Heart right ventricle (tissue), 16 donors: ENCODE data around the gene CAPZB. TPM values are rescaled to one million over a fixed set of nuclear protein-coding genes. Genes with fewer than 3 reads are reported as not detected.
"Not testable (repeated sequence)": the region's sequence is repeated elsewhere in the genome, so short reads cannot be mapped to it uniquely, and the experiment has no call there.

ENCODE experiments used
- ATAC-seq, 8 donors: fragments of 200-7000 bp; cut with Tn5 transposase; one replicate each; pipeline ENCODE4 v1.9.1; 2020; ENCODE audit warnings: mild to moderate bottlenecking in 8 of 8, moderate library complexity in 8 of 8, moderate number of reproducible peaks in 1 of 8
- DNase-seq, 2 donors: peaks; one replicate each; pipeline ENCODE4 v3.0.0-alpha.2; 2020
- H3K27ac ChIP-seq, 10 donors: fragments of 200-600 bp; sonication (generic) in 2 of 10; one replicate each; pipeline versions ENCODE4 v1.5.0 to v1.8.0; 2020 to 2022; ENCODE audit warnings: mild to moderate bottlenecking in 3 of 10
- H3K27me3 ChIP-seq, 7 donors: fragments of 200-600 bp; one replicate each; pipeline ENCODE4 v1.8.0; 2021 to 2022; ENCODE audit warnings: mild to moderate bottlenecking in 2 of 7
- H3K36me3 ChIP-seq, 9 donors: fragments of 200-600 bp; sonication (generic) in 1 of 9; one replicate each; pipeline versions ENCODE4 v1.5.0 to v1.8.0; 2020 to 2022; ENCODE audit warnings: mild to moderate bottlenecking in 2 of 9
- H3K4me1 ChIP-seq, 9 donors: fragments of 200-600 bp; sonication (generic) in 1 of 9; one replicate each; pipeline versions ENCODE4 v1.5.0 to v1.8.0; 2020 to 2022; ENCODE audit warnings: mild to moderate bottlenecking in 4 of 9
- H3K4me3 ChIP-seq, 10 donors: fragments of 200-600 bp; sonication (generic) in 2 of 10; one replicate each; pipeline versions ENCODE4 v1.5.0 to v1.8.0; 2020 to 2022; ENCODE audit warnings: mild to moderate bottlenecking in 7 of 10, moderate library complexity in 2 of 10
- H3K9me3 ChIP-seq, 11 donors: fragments of 200-600 bp in 10 of 11; sonication (generic) in 2 of 11; one replicate each; pipeline versions ENCODE4 v1.5.0 to v1.8.0; 2013 to 2022; ENCODE audit warnings: mild to moderate bottlenecking in 2 of 11, control low read depth in 1 of 11, moderate library complexity in 1 of 11
- CTCF ChIP-seq, 9 donors: fragments of 200-600 bp; sonication (generic) in 2 of 9; IDR thresholded peaks; one replicate each; pipeline versions ENCODE4 v1.5.0 to v1.8.0; 2021 to 2022; ENCODE audit warnings: antibody characterized with exemption in 9 of 9, mild to moderate bottlenecking in 5 of 9, moderate library complexity in 1 of 9
- WGBS, 2 donors: extraction: QIAGEN DNeasy Blood & Tissue Kit; methylation state at CpG; one replicate each; pipeline ENCODE4 v1.1.7; 2013; ENCODE audit warnings: inconsistent platforms in 1 of 2; 5-methylcytosine and 5-hydroxymethylcytosine counted together
- intact Hi-C, 10 donors: fragments of 100-400 bp; cut with DNase I; formaldehyde crosslinking; loops; one replicate each; pipeline versions ENCODE4 v1.11.1 to v1.14.2; 2022
- polyA plus RNA-seq, 2 donors: library from polyadenylated mRNA; stranded (reverse); fragments of 200-250 nt; gene quantifications; one replicate each; pipeline ENCODE4 v1.2.3, GENCODE V29; 2013
- total RNA-seq, 10 donors: library from RNA; stranded (reverse); fragmentation: NEBNext Ultra II Directional in 3 of 10; extraction: Animal tissue kit (Norgen Biotek cat#: 25700) in 3 of 10; gene quantifications; one replicate each; pipeline versions ENCODE4 v1.2.1 to v1.2.4, GENCODE V29; 2021 to 2023
- donor health status: Arrhythmogenic right ventricular cardiomyopathy.
- donor health status: ischemic (EF 13 %, LVEDD 7.1; RV severe dilation, severe dysfunction).
- donor health status: healthy with polysubstance abuse.
- donor health status: DM: no; HTN: yes; CAD: no.
- donor health status: DM: no; HTN: no; CAD: no.
- donor health status: ischemic (EF 25% LVEDD 6.9; RV normal size, moderate dysfunction).
- donor health status: ischemic (EF 25% LVEDD 5.7; RV mildly dilated, moderate dysfunction).
- donor health status: healthy.
- donor health status: DM: yes; HTN: yes; CAD: no.
- donor health status: Ischemic cardiomyopathy.
- donor health status: ischemic (EF 35%, LVEDD 5.7; RV mildly dilated, moderate dysfunction).
- donor health status: nonischemic (EF 11% LVEDD 7.7; RV severe dilation, severe dysfunction).
- donor health status: DM: yes; HTN: yes; CAD: no.
- donor health status: PGD.
- donor health status: ischemic (EF 29% LVEDD 5.4; RV normal size, mild dysfunction).
- donor health status: nonischemic (EF 23%, LVEDD 6.1; RV moderate dilation, normal function).

The CAPZB gene
- total and polyA plus RNA-seq, 12 donors, result 158 to 307 (median 228) TPM

- no peaks in the 10 kb centered on the region for H3K27me3 ChIP-seq
- WGBS, 2 donors, result 31 to 32% methylated on average over 2 of the region's 2 CpGs
- H3K4me3 ChIP-seq, result no peak overlapping the region
- no peak for ATAC-seq
- no peak for DNase-seq
- H3K9me3 ChIP-seq, result no peaks in the 10 kb centered on the region
- H3K36me3 ChIP-seq, result no peaks in the 10 kb centered on the region
- intact Hi-C loops, result loop anchor here in 1 of 10 donors (10.0 kb wide), 1 partner anchor 52 kb away; no protein-coding TSS in a partner anchor
- H3K27ac ChIP-seq, result no peak overlapping the region
- H3K4me1 ChIP-seq, result peaks cover 0 to 65% (median 12%) of the 10 kb centered on the region in 9 donors
- no peak for TF ChIP-seq CTCF (IDR thresholded peaks at IDR 0.05)
These were observed 27.2 kb upstream of the CAPZB start for GRCh38 chr1:19512545-19512944.

- peaks cover 2 to 69% (median 22%) of the 10 kb centered on the region in 9 donors for H3K4me1 ChIP-seq
- intact Hi-C loops, result loop anchor here in 1 of 10 donors (10.0 kb wide), 1 partner anchor 54 kb away; no protein-coding TSS in a partner anchor
- H3K27ac ChIP-seq, result peak overlapping the region in 1 of 10 donors; percentile 0
- H3K4me3 ChIP-seq, result no peak overlapping the region
- no peaks in the 10 kb centered on the region for H3K27me3 ChIP-seq
- no peaks in the 10 kb centered on the region for H3K9me3 ChIP-seq
- no peaks in the 10 kb centered on the region for H3K36me3 ChIP-seq
- DNase-seq, result no peak
- TF ChIP-seq CTCF (IDR thresholded peaks at IDR 0.05), result no peak
- no peak for ATAC-seq
These were observed 25.8 kb upstream of the CAPZB start for GRCh38 chr1:19511116-19511515.

- H3K4me3 ChIP-seq, H3K36me3 ChIP-seq, DNase-seq, H3K9me3 ChIP-seq, H3K27me3 ChIP-seq, ATAC-seq: not testable (repeated sequence)
- 70 to 93% methylated on average over 8 of the region's 8 CpGs for WGBS, 2 donors
- H3K27ac ChIP-seq, result peak overlapping the region in 6 of 10 donors; percentile 3 to 81 (median 40)
- peaks cover 9 to 75% (median 36%) of the 10 kb centered on the region in 9 donors for H3K4me1 ChIP-seq
- intact Hi-C loops, result loop anchor here in 2 of 10 donors (5.0 to 10.0 kb wide), 3 partner anchors 55 to 133 kb away; partner anchors contain the start of gene NBL1 (in 1 of the 2)
These were observed 24.3 kb upstream of the CAPZB start for GRCh38 chr1:19509647-19510046.

- intact Hi-C loops, result loop anchor here in 1 of 10 donors (5.0 kb wide), 2 partner anchors 90 to 135 kb away; partner anchors contain the start of gene NBL1
- no peak for TF ChIP-seq CTCF (IDR thresholded peaks at IDR 0.05)
- no peaks in the 10 kb centered on the region for H3K27me3 ChIP-seq
- H3K36me3 ChIP-seq, result no peaks in the 10 kb centered on the region
- no peak for ATAC-seq
- peak overlapping the region in 9 of 10 donors; percentile 23 to 91 (median 85) for H3K27ac ChIP-seq
- H3K9me3 ChIP-seq, result no peaks in the 10 kb centered on the region
- H3K4me3 ChIP-seq, result no peak overlapping the region
- 75 to 82% methylated on average over 5 of the region's 5 CpGs for WGBS, 2 donors
- H3K4me1 ChIP-seq, result peaks cover 9 to 85% (median 45%) of the 10 kb centered on the region in 9 donors
- DNase-seq, result no peak
These were observed 22.2 kb upstream of the CAPZB start for GRCh38 chr1:19507516-19507915.
